HG03558 (cell line): ENCODE data around the gene SPAG9.
"Not testable (repeated sequence)": the region's sequence is repeated elsewhere in the genome, so short reads cannot be mapped to it uniquely, and the experiment has no call there.

Experiments used
- ATAC-seq: cut with Tn5 transposase; IDR thresholded peaks from one replicate; pipeline ENCODE4 v1.9.1; 2021; ENCODE audit warnings: moderate number of reproducible peaks; ENCODE audit not compliant: unreplicated experiment; ENCODE audit errors: extremely low read depth

SPAG9 gene

DNA sequence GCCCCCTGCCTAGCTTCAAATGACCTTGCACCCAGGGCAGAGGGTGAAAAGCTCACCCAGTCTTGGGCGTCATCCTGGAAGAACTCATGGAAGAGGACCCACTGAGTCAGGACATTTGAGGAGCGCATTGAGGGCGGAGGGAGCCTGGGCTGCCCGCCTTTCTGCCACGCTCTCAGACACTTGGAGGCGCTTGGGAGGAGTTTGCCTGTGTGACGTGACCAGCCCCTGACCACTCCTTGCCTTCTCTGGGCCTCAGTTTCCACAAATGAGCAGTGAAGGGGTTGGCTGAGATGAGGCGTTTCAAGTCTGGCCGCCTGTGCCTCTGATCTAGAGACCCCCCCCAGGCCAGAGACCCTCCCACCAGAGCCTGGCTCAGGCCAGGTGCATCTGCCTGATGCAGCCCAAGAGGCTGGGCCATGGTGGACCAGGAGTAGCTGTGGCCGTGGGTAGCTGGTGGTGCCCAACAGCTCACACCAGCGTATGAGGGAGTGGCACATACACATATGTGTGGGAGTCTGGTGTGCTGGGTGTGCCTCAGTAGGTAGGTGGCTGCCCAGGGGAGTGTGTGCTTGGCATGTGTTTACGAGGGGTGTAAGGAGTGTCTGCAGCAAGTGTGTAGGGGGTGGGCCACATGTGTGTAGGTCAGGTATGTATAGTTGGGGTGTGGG lies 174.3 kb downstream of the SPAG9 start:
- no peak for ATAC-seq

DNA sequence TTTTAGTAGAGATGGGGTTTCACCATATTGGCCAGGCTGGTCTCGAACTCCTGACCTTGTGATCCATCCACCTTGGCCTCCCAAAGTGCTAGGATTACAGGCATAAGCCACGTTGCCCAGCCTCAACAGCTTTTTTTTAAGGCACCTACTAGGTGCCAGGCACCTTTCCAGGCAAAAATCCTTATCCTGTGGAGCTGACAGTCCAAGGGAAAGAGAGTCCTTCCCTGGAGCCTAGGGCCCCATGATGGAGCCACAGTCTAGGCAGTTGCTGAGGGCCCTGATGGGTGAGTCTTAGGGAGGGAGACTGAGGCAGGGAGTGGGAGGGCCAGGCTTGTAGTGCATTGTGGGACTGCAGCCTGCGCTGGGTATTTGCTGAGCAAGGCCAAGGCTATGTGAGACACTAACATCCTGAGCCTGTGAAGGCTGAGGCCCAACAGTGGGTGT lies 174.9 kb downstream of the SPAG9 start:
- no peak for ATAC-seq

DNA sequence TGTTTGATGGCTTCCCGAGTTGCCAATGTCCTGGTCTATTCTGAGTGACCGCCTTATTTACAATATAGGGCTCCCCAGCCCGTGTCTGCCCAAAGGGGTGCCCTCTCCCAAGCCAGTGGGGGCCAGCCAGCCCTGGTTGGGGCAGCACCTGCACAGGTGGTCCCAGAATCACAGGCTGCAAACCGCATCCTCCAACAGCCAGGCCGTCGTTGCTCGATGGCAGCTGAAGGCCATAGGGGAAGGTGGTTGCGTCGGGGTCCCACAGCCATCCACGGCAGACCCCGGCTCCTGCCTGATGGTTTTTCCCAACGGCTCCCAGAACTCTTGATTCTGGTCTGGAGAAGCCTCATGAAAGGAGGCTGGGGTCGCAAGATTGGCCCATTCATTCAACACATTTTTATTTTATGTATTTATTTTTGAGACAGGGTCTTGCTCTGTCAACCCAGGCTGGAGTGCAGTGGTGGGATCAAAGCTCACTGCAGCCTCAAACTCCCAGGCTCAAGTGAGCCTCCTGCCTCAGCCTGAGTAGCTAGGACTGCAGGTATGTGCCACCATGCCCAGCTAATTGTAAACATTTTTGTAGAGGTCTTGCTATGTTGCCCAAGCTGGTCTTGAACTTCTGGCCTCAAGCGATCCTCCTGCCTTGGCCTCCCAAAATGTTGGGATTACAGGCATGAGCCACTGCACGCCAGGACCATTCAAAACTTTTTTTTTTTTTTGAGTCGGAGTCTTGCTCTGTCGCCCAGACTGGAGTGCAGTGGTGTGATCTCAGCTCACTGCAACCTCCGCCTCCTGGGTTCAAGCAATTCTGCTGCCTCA lies 175.6 kb downstream of the SPAG9 start:
- no peak for ATAC-seq

DNA sequence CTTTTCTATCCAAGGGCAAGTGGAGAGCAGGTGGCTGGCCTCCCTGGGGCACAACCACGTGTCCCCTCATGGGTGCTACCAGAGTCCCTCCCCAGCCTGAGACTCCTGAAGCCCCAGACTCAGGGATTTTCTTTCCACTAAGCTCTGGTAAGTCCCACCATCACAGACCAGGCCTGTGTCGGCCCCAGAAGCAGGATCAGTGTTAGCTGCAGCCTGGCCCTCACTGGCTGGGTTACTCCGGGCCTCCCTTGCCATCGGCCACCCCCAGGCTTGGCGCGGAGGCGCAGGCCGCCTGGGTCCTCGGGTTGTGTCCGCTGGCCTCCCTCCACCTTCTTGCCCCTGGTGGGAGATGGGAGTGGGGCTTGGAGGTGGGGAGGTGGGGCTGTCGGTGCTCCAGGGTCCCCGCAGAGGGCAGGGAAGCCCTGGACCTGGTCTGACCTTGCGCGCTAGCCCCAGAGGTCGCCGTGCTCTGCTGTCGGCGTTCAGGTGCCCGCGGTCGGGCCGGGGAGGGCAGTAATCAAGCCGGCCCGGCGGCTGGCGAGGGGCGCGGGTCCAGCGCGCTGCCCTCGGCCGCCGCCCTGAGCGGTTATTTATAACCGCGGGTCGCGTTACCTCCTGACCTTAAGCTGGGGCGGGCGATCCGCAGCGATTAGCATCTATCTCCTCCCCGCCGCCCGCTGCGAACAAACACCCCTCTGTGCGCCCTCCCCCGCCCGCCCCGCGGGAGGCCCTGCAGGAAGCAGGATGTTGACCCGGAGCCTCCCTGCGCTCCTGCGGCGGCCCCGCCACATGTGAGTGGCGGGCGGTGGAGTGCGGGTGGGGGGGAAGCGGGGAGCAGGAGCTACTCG lies 176.4 kb downstream of the SPAG9 start:
- no peak for ATAC-seq

DNA sequence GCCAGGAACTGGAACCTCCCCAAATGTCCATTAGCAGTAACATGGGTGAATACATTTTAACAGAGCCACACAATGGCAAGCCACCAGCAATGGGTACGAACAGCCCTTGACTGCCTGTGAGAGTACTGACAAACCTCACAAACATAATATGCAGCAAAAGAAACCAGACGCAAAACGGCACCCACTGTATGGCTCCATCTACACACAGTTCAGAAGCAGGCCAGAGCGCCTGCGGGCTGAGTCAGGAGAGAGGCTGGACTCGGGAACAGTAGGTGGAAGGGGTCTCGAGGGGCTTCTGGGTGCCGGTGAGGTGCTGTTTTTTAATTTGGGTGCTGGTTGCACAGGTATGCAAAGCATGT lies 177.1 kb downstream of the SPAG9 start:
- ATAC-seq = no peak

DNA sequence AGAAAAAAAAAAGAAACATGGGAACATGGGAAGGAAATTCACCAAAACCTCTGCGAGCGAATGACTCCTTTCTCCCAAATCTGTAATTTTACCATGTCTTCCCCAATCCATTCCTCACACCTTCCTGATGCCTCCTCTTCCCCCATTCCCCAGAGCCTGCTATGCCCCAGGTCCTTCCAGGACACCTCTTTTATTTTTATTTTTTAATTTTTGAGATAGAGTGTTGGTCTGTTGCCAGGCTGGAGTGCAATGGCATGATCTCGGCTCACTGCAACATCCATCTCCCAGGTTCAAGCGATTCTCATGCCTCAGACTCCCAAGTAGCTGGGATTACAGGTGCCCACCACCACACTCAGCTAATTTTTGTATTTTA lies 179.0 kb downstream of the SPAG9 start:
- not testable (repeated sequence) for ATAC-seq

DNA sequence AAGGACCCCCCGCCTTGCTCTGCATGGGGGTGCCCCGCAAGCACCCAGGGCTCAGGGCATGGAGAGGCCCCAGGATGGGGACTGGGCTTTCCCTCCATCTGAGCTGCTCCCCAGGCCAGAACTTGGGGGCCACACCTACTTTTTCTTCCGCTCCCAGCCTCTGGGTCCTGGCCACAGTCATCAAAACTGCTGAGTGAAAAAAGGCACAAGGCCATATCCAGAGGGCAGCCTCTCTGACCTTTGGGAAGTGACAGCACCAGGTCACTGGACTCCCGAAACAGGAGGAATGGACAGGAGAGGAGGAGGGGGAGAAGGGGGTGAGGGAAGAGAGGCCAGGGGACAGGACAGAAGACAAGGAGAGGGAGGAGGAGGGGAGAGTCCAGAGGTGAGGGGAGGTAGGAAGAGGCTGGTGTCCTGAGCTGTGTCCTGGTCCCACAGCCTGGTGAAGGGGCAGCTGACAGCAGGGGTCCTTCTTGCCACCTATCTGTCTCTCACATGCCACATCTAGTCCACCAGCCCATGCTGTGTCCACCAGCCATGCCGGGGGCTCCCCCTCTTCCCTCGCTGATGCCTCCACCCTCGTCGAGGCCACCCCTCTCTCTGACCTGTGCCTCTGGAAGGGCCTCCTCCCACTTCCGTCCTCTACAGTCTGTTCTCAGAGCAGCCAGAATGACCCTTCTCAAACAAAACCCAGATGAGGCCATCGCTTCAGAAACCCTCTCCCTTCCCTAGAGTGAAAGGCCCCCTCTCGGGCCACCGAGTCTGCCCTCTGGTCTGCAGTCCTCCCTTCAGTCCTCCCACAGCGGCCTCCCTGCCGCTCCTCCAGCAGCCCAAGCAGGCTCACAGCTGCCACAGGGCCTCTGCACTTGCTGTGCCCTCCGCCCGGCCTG lies 180.6 kb downstream of the SPAG9 start:
- no peak for ATAC-seq

DNA sequence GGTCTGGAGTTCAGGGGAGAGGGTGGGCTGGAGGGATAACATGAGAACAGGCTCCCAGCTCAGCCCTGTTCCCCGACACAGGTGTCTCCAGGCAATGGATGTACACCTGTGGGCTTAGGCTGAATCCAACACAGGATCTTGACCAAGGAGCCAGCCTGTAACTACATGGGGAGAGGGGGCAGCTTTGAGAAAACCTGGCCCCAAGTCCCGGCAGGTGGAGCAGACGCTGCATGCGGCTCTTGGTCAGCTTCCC lies 181.2 kb downstream of the SPAG9 start:
- no peak for ATAC-seq

DNA sequence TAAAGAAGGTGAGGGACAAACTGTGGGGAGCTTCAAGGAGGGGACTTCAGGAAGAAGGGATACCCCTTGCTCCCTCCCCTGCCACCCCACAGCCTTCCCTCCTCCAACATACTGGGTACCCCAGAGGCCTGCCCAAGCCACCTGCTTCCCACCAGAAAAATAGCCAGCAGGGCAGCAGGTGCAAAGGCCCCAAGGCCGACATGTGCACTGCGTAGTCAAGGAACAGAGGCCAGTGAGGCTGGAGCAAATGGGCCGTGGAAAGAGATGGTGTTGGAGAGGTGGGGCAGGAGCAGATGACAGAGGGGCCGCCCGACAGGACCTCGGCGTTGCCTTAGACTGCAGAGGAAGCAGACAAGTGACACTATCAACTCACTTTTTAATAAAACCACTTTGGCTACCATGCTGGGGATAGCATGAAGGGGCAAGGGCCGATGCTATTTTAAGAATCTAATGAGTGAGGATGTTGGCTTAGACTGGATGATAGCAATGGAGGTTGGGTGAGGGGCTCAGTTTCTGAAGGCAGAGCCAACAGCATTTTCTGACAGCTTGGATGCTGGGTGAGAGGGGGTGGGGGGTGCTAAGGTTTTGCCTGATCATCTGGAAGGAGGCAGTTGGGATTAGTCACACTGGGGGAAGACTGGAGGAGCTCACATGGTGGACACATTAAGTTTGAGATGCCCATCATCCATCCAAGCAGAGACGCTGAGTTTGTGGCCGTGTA lies 181.7 kb downstream of the SPAG9 start:
- ATAC-seq = no peak

DNA sequence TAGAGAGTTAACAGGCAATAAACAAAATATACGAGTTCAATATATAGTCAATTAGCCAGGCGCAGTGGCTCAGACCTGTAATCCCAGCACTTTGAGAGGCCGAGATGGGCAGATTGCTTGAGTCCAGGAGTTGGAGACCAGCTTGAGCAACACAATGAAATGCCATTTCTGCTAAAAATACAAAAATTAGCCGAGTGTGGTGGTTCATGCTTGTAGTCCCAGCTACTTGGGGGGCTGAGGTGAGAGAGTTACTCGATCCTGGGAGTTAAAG lies 184.7 kb downstream of the SPAG9 start:
- no peak for ATAC-seq

DNA sequence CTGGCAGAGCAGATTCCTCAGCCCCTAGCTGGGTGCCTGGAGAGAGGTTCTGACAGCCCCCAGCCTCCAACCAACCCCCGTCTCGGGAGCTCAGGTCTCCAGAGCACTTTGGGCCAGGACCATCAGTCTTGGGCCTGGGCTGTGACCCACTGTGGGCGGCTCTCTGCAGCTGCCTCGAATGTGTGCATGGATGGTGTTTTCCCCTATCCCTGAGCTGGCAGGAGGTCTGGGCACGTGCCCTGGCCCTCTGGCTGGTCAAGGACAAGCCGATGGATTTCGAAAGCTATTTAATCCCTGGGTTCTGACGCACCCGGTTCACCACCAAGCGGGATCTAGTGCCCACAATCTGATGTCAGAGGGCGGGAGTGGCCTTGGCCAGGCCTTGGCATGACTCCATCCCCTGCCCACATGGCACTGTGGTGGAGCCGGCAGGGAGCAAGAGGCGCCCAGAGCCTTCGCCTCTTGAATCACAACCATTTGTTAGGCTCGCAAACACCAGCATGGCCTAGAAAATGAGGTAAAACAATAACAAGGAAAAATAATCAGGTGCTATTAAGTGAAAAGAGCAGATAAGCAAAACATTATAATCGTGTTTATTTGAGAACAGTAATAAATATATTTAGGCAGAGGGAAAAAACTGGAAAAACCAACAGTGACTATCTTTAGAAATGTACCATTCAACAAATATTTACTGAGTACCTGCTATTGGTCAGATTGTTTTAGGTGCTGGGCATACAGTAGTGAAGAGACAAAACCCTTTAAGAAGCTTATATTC lies 185.3 kb downstream of the SPAG9 start:
- no peak for ATAC-seq

DNA sequence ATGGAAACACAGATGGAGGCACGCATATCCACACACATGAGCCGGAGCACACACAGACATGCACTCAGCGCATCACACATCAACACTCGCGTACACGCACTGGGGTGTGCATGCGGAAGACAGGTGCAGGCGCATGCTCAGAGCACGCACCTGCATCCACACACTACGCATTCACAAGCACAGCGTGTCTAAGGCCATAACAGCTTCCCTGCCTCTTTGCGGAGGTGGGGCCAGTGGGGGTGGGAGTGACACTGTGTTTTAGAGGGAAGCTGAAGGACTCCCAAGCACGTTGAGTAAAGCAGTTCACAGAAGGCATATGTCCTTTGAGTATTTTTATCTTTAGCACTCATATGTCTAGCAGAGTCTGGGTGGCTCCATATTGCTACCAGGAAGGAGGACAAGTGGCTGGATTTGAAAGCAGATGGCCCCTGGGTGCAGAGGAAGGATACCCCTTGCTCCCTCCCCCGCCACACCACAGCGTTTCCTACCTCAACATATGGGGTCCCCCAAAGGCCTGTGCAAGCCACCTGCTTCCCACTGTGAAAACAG lies 185.9 kb downstream of the SPAG9 start:
- no peak for ATAC-seq

DNA sequence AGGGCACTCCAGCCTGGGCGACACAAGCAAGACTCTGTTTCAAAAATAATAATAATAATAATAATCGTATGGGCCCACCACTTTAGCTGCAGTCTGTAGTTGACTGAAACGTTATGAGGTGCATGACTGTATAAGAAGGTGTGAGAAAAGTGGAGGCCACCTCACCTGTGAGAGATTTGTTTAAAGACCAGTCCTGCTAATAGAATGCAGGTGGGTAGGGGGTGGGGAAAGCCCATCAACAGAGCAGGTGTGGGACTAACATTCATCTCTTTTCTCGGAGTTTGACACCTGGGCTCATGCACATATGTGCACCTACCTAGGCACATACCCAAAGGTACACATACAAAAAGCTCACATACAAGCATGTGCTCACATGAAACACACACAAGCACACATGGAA lies 186.5 kb downstream of the SPAG9 start:
- ATAC-seq = no peak

DNA sequence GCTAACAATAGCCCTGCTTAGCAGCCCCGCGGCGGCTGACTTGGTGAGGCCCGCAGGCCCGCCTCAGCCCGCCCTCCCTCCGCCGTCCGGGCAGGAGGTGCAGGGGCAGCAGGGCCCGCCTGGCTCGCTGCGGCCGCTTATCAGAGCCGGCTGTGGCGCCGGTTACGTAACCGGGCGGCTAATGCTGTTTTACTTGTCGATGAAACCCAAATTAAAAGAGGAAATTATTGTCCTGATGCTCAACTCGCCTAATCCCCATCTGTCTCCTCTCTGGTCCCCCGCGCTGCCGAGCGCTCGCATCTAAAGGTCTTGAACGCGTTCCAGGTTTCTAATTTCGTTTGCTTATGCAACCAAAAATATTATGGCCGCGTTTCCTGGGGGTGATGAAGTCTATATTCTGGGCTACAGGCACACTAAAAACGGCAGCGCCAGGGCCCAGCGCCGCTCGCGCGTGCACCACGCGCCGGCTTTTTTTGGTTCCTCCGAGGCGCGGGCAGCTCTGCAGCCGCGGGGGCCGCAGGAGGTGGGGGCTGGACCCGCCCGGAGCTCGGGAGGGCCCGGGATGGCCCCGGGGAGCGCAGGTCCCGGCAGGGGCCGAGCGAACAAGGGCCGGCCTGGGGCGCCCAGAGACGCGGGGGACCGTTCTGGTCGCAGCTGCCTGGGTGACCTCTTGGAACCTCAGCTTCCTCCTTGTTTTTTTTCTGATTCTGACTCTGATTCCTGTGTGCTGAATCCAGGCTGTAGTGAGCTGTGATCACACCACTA lies 189.3 kb downstream of the SPAG9 start:
- no peak for ATAC-seq

DNA sequence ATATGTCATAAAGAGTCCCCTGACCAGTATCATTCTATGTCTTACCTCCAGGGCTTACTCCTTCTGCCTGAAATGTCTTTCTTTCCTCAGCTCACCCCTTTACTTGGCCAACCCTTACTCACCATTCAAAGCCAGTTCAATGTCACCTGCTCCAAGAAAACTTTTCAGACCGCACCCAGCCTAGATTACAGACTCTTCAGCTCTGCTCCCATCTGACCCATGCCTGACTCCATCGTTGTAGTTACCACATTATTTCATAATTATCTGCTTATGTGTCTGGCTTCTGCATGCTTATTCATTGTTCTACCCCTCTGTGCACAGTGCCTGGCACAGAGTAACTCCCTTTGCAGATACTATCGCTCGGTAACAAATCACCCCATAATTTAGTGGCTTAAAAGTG lies 192.0 kb downstream of the SPAG9 start:
- no peak for ATAC-seq

DNA sequence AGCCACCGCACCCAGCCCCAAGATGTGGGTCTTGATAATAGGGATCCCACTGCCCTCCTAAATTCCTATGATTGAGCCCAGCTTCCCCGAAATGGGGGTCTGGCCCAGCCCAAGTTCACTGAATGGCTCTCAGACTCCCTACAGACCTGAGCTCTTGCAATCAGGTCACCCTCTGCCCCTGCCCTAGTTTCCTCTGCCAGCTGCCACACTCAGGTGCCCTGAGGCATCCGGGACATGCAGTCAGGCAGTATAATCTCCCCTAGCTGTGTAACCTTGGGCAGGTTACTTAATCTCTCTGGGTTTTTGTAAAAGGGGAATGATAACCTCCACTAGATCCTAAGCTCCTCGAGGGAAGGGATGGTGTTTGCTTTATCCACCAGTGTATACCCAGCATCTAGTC lies 193.4 kb downstream of the SPAG9 start:
- no peak for ATAC-seq

DNA sequence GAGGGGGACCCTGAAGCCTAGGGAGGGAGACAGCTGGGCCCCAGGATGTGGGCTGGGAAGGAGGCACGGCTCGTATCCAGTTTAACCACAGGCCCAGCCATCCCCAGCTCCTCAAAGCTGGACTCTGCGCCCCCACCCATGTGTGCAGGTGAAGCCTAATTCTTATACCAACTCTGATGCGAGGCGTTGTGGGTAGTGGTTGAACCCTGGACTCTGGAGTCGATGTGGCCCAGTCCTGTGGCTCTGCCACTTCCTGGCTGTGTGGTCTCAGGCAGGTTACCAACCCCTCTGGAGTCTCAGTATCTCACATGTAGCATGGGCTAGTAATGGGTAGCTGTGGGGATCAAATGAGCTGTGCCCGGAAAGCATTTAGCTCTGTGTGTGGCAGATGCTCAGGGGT lies 194.1 kb downstream of the SPAG9 start:
- ATAC-seq = no peak

DNA sequence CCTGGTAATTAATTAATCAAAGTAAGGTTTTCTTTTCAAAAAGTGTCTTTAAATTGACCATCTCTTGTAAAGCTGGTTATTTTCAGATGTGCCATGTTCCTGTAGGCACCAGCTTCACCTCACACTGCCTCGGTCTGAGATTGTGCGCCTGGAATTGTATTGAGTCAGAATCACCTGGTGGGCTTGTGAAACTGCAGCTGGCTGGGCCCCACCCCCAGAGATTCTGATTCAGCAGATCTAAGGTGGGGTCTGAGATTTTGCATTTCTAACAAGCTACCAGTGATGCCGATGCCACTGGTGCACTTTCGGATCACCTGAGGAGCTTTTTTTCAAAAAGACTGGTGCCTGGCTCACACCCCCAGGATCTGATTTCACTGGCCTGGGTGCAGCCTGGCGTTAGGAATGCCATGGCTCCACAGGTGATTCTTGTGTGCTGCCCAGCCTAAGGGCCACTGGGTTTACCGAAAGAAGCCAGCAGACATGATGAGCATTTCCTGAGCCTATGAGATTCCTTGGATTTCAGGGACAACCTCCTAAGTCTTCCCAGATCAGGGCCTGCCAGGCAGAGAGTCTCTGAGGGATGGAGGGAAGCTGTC lies 195.3 kb downstream of the SPAG9 start:
- ATAC-seq = no peak
